ENCODE data around the gene EPO. TPM values are rescaled to one million over a fixed set of nuclear protein-coding genes. Genes with fewer than 3 reads are reported as not detected.
"Not testable (repeated sequence)": the region's sequence is repeated elsewhere in the genome, so short reads cannot be mapped to it uniquely, and the experiment has no call there.

EPO gene
- polyA plus RNA-seq, 4 donors, result 0.17 to 0.18 TPM; not detected in 2

DNA sequence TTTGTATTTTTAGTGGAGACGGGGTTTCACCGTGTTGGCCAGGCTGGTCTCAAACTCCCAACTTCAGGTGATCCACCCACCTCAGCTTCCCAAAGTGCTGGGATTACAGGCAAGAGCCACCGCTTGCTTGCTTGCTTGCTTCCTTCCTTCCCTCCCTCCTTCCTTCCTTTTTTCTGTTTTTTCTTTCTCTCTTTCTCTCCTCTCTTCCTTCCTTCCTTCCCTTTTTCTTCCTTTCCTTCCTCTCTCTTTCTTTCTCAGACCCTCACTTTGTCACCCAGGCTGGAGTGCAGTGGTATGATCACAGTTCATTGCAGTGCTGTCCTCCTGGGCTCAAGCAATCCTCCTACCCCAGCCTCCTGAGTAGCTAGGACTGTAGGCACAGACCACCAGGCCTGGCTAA is 19.2 kb upstream of the EPO start:
- not testable (repeated sequence) for DNase-seq (ENCODE audit: low read depth in 4 of 4, low spot score in 3 of 4)

DNA sequence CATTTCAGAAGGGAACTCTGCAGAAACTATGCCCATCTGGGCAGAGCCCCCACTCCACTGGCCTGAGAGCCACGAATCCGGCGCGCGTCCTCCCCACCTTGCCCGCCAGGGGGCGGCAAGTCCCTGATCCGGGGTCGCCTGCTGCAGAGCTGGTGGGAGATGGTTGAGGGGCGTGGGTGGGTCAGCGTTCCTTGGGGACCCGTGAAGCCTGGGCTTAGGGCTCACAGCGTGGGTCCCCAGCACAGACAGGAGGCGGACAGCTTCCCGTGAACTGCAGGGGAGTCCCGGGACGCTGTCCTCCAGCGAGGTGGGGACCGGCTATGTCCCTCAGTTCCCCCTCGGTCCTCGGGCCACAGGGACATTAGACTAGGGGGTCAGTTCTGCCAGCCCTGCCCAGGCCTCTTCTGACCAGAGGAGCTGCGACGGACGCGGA is 14.9 kb upstream of the EPO start:
- peak in 2 of 4 donors; percentile 69 to 71 for DNase-seq (ENCODE audit: low read depth in 4 of 4, low spot score in 3 of 4)

DNA sequence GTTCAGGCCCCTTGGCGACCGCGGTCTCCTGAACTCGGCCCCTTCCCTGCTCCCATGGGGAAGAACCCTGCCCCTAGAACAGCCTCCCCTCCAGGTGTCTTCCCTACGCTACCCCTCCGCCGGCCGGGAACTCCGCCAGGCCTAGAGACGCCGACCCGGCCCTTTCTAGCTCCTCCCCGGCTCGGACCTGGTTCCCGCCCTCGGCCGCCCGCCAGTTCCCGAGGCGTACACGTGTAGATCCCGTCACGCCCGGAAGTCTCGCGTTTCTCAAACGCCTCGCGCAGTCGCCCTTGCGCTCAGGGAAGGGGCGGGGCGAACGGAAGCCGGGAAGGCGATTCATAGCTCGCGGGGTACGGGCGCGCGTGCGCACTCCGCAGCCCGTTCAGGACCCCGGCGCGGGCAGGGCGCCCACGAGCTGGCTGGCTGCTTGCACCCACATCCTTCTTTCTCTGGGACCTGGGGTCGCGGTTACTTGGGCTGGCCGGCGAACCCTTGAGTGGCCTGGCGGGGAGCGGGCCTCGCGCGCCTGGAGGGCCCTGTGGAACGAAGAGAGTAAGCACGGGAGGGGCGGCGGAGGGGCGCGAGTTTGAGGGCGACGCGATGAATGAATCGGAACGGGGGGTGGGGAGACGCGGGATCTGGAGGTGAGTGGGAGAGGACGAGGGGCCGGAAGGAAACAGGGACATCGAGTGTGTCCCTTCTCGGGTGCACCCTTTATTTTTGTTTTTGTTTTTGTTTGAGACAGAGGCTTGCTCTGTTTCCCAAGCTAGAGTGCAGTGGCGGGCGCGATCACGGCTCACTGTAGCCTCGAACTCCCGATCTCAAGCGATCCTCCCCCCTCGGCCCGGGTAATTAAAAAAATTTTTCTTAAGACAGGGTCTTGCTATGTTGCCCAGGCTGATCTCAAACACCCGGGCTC is 14.3 kb upstream of the EPO start, which contains the start of gene POP7:
TSS of gene POP7 (plus strand) at position 369 of the 919 bp plus-strand sequence. CDS start 710 bp downstream, outside the sequence.
- DNase-seq (ENCODE audit: low read depth in 4 of 4, low spot score in 3 of 4), result peak; percentile 95 to 97 (median 96)

DNA sequence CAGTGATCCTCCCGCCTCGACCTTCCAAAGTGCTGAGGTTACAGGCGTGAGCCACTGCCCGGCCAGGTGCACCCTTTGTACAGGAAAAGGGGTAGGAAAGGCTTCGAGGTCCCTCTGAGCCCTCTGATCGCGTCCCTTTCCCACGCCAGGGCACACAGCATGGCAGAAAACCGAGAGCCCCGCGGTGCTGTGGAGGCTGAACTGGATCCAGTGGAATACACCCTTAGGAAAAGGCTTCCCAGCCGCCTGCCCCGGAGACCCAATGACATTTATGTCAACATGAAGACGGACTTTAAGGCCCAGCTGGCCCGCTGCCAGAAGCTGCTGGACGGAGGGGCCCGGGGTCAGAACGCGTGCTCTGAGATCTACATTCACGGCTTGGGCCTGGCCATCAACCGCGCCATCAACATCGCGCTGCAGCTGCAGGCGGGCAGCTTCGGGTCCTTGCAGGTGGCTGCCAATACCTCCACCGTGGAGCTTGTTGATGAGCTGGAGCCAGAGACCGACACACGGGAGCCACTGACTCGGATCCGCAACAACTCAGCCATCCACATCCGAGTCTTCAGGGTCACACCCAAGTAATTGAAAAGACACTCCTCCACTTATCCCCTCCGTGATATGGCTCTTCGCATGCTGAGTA is 13.5 kb upstream of the EPO start:
- DNase-seq (ENCODE audit: low read depth in 4 of 4, low spot score in 3 of 4), result no peak

DNA sequence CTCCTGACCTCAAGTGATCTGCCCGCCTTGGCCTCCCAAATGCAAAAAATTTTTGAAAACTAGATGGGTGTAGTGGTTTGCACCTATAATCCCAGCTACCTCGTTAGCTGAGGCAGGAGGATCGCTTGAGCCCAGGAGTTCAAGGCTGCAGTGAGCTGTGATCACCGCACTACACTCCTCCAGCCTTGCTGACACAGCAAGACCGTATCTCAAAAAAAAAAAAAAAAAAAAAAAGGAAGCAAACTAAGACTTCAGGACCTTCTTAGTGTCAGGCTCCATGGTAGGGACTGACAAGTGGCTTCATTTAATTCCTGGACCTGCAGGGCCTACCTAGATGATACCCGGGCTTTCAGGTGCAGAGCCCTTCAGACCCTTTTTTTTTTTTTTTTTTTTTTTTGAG is 11.9 kb upstream of the EPO start:
- DNase-seq (ENCODE audit: low read depth in 4 of 4, low spot score in 3 of 4), result no peak

DNA sequence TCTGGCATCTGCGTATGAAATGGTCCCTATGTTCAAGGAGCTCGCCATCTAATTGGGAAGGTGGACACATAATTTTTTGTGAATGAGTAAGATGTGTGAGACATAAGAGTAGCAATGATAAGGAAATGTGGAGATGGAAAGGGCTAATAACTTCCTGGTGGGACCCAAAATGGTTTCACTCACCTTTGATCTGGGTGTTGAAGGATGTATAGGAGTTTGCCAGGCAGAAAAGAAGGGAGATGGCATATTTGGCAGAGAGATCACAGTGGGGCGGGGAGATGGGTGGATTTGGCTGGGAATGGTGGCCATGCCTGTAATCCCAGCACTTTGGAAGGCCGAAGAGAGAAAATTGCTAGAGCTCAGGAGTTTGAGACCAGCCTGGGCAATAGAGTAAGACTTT is 9.8 kb upstream of the EPO start:
- DNase-seq (ENCODE audit: low read depth in 4 of 4, low spot score in 3 of 4), result no peak

DNA sequence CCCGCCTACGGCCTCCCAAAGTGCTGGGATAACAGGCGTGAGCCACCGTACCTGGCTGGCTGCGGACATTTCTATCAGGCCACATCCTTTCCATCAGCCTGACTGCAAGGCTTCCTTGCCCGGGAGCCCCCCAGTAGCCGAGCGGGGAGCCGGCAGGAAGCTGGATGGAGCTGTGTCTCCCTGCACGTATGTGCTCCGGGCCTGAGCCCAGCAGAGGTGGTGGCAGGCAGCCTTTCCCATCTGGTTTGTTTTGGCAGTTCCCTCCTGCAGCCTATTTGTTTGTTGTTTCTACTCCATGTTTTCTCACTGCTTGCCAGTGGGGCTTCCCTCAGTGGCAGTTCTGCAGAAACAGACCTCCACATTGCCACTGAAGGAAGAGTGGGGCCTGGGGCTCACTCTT is 8.9 kb upstream of the EPO start:
- no peak for DNase-seq (ENCODE audit: low read depth in 4 of 4, low spot score in 3 of 4)

DNA sequence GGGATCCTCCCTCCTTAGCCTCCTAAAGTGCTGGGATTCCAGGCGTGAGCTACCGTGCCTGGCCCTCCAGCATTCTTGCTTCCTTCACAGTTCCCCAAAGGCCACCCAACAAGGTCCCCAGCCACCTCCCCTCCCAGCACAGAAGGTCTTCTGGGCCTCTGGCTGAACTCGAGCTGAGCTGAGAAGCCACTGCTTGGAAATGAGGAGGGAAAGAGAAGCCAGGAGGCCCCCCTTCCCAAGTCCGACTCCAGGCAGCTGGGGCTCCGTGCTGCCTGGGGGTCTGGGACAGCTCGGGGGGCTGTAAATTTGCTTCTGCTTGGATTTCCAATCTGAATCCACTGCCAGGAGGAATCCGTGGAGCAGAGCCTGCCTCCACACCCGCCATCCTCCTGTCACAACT is 5.5 kb upstream of the EPO start:
- DNase-seq (ENCODE audit: low read depth in 4 of 4, low spot score in 3 of 4), result no peak

DNA sequence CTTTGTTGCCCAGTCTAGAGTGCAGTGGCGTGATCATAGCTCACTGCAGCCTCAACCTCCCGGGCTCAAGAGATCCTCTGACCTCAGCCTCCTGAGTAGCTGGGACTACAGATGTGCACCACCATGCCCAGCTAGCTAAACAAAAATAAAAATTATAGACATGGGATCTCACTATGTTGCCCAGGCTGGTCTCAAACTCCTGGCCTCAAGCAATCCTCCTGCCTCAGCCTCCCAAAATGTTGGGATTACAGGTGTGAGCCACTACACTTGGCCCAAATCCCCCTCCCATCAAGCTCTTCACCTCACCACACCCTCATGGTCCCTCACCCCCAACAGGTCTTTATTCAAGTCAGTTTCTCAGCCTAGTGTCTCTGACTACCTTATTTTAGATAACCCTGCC is 3.2 kb upstream of the EPO start:
- not testable (repeated sequence) for DNase-seq (ENCODE audit: low read depth in 4 of 4, low spot score in 3 of 4)

DNA sequence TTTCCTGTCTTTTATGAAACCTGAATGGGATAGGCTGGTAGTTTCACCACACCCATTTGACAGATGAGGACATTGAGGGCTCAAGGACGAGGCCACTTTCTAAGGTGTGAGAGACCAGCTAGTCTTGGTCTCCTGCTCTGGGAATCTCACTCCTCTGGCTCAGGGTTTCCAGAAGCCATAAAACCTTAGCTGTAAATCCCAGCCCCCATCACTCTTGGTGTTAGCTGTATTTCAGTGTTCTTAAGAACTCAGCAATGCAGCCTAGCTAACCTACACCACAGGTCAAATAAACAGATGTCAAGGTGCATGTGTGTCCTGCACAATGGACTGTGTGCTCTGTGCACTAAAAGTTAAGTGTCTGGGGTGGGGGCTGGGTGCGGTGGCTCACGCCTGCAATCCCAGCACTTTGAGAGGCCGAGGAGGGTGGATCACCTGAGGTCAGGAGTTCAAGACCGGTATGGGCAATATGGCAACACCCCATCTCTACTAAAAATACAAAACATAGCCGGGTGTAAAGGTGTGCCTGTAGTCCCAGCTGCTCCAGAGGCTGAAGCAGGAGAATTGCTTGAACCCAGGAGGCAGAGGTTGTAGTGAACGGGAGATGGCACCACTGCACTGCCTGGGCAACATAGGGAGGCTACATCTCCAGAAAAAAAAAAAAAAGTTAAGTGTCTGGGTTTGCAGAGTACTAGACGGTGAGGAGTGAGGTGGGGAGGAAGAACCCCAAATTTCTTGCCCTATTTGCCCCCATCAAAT is 567 bp upstream of the EPO start:
- no peak for DNase-seq (ENCODE audit: low read depth in 4 of 4, low spot score in 3 of 4)

DNA sequence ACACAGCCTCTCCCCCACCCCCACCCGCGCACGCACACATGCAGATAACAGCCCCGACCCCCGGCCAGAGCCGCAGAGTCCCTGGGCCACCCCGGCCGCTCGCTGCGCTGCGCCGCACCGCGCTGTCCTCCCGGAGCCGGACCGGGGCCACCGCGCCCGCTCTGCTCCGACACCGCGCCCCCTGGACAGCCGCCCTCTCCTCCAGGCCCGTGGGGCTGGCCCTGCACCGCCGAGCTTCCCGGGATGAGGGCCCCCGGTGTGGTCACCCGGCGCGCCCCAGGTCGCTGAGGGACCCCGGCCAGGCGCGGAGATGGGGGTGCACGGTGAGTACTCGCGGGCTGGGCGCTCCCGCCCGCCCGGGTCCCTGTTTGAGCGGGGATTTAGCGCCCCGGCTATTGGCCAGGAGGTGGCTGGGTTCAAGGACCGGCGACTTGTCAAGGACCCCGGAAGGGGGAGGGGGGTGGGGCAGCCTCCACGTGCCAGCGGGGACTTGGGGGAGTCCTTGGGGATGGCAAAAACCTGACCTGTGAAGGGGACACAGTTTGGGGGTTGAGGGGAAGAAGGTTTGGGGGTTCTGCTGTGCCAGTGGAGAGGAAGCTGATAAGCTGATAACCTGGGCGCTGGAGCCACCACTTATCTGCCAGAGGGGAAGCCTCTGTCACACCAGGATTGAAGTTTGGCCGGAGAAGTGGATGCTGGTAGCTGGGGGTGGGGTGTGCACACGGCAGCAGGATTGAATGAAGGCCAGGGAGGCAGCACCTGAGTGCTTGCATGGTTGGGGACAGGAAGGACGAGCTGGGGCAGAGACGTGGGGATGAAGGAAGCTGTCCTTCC is 620 bp downstream of the EPO start:
- DNase-seq (ENCODE audit: low read depth in 4 of 4, low spot score in 3 of 4), result no peak

DNA sequence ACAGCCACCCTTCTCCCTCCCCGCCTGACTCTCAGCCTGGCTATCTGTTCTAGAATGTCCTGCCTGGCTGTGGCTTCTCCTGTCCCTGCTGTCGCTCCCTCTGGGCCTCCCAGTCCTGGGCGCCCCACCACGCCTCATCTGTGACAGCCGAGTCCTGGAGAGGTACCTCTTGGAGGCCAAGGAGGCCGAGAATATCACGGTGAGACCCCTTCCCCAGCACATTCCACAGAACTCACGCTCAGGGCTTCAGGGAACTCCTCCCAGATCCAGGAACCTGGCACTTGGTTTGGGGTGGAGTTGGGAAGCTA is 1.2 kb downstream of the EPO start:
- DNase-seq (ENCODE audit: low read depth in 4 of 4, low spot score in 3 of 4), result no peak

DNA sequence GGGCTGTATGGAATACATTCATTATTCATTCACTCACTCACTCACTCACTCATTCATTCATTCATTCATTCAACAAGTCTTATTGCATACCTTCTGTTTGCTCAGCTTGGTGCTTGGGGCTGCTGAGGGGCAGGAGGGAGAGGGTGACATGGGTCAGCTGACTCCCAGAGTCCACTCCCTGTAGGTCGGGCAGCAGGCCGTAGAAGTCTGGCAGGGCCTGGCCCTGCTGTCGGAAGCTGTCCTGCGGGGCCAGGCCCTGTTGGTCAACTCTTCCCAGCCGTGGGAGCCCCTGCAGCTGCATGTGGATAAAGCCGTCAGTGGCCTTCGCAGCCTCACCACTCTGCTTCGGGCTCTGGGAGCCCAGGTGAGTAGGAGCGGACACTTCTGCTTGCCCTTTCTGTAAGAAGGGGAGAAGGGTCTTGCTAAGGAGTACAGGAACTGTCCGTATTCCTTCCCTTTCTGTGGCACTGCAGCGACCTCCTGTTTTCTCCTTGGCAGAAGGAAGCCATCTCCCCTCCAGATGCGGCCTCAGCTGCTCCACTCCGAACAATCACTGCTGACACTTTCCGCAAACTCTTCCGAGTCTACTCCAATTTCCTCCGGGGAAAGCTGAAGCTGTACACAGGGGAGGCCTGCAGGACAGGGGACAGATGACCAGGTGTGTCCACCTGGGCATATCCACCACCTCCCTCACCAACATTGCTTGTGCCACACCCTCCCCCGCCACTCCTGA is 2.4 kb downstream of the EPO start:
- DNase-seq (ENCODE audit: low read depth in 4 of 4, low spot score in 3 of 4), result no peak

DNA sequence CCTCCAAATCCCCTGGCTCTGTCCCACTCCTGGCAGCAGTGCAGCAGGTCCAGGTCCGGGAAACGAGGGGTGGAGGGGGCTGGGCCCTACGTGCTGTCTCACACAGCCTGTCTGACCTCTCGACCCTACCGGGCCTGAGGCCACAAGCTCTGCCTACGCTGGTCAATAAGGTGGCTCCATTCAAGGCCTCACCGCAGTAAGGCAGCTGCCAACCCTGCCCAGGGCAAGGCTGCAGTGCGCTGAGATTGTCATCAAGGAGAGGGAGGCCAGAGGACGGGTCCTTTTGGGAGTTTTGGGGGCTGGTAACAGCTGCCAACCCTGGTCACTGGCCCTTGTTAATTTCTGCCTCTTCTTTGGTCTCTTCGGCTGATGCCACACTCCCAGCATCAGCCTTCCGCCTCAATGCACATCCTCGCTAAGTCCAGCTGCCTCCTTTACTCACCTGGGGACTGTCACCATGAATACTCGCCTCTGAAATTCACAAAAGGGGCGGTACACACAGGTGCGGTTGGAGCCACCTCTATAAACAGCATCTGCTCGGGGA is 3.5 kb downstream of the EPO start:
- no peak for DNase-seq (ENCODE audit: low read depth in 4 of 4, low spot score in 3 of 4)

DNA sequence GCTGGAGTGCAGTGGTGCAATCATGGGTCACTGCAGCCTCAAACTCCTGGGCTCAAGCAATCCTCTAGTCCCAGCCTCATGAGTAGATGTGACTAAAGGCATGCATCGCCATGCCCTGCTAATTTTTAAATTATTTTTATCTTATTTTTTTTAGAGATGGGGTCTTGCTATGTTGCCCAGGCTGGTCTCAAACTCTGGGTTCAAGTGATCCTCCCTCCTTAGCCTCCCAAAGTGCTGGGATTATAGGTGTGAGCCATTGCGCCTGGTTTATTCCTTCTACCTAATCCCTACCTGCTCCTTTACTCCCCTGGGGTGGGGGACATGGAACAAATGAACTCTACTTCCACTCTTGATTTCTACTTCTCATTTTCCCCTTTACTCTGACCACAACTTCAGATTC is 4.1 kb downstream of the EPO start:
- not testable (repeated sequence) for DNase-seq (ENCODE audit: low read depth in 4 of 4, low spot score in 3 of 4)

DNA sequence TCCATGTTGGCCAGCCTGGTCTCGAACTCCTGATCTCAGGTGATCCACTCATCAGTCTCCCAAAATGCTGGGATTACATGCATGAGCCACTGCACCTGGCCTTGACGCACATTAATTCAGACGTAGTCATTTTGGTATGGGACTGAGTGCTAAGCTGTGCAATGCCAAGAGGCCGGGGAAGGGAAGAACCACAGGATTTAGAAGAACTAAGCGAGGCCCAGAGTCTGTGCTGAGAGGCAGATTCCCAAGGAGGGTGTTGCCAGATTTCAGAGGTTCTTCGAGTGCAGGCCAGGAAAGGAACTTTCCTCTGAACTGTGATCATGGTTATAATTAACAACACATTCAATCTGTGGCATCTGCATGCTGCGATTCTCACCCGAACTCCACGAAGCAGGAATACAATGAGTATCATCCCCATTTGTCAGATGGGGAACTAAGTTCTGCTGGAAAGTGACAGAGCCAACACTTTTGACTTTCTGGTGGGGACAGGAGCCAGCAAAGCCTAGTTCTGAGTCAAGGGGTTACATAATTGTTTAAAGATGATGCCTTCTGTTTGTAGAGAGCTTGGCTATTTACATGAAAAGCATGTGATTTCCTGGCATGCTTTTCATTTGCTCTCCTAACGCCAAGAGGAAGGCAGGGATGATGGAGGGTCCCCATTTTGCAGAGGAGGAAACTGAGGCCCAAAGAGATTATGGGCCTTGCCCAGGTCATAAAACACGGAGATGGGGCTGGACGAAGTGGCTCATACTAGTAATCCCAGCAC is 6.9 kb downstream of the EPO start:
- DNase-seq (ENCODE audit: low read depth in 4 of 4, low spot score in 3 of 4), result no peak

DNA sequence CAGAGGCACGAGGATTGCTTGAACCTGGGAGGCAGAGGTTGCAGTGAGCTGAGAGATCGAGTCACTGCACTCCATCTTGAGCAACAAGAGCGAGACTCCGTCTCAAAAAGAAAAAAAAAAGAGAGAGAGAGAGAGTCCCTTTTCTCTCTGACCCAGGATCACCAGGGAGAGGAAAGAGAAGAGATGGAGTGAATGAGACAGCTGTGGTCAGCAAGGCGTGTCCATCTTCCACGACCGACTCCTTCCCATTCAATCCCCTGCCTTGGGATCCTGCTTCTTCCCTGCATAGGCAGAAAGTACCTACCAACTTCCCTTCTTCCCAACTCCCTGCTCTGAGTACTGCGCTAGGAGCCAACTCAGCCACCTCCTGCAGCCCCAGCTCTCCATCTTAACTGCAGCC is 7.9 kb downstream of the EPO start:
- no peak for DNase-seq (ENCODE audit: low read depth in 4 of 4, low spot score in 3 of 4)

DNA sequence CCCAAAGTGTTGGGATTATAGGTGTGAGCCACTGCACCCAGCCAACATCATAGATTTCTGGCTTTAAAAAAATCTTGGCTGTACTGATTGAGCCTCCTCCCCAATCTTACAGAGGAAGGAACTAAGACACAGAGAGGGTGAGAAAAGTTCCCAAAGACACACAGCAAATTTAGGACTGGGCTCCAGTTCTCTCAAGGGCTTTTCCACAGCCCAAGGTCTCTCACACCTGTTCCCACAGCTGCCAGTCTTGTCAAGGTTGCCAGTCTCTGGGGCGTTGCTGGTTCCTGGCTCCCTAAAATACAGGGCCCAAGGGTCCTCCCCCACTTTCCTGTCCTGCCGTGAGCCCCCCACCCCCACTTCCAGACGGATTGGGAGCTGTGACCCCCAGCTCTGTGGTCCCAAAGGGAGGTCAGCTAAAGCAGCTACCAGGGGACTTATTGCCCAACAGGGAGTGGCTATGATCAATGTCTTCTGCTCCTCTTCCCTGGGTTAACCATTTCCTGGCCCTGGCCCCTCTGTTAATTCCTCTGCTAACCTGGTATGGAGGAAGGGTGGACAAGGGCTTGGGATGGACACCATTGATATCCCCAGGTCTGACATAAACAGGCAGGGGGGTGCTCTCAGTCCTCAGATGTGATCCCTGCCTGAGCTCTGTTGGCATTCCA is 10.0 kb downstream of the EPO start:
- no peak for DNase-seq (ENCODE audit: low read depth in 4 of 4, low spot score in 3 of 4)
